Ascending aorta (tissue), 2 donors: ENCODE results near the gene RPTOR. TPM values are rescaled to one million over a fixed set of nuclear protein-coding genes. Genes with fewer than 3 reads are reported as not detected.

ENCODE experiments used
- DNase-seq, 2 donors: peaks; one replicate each; pipeline ENCODE4 v3.0.0-alpha.2; 2019; ENCODE audit warnings: low spot score in 2 of 2
- H3K27ac ChIP-seq, 2 donors: fragments of 200-600 bp; sonication (generic); one replicate each; pipeline ENCODE4 v1.5.1; 2016 to 2017; ENCODE audit warnings: mild to moderate bottlenecking in 1 of 2
- H3K27me3 ChIP-seq: fragments of 200-600 bp; sonication (generic); one replicate; pipeline ENCODE4 v1.5.1; 2017
- H3K36me3 ChIP-seq, 2 donors: fragments of 200-600 bp; sonication (generic); one replicate each; pipeline ENCODE4 v1.5.1; 2016
- H3K4me1 ChIP-seq, 2 donors: fragments of 200-600 bp; sonication (generic); one replicate each; pipeline ENCODE4 v1.5.1; 2016 to 2017; ENCODE audit warnings: mild to moderate bottlenecking in 1 of 2
- H3K4me3 ChIP-seq, 2 donors: fragments of 200-600 bp; sonication (generic); one replicate each; pipeline ENCODE4 v1.5.1; 2016 to 2017; ENCODE audit warnings: mild to moderate bottlenecking in 1 of 2
- H3K9me3 ChIP-seq, 2 donors: fragments of 200-600 bp; sonication (generic); one replicate each; pipeline ENCODE4 v1.5.1; 2016
- intact Hi-C: fragments of 100-400 bp; cut with DNase I; formaldehyde crosslinking; loops from one replicate; pipeline ENCODE4 v1.15.1; 2023
- total RNA-seq: library from RNA; depleted of rRNA; stranded (reverse); fragments of >200 nt; gene quantifications from one replicate; pipeline ENCODE4 v1.1.0, GENCODE V29; 2016
- TF ChIP-seq, protein P1 (sequence below), 3 experiments: fragments of 200-600 bp in 2 of 3; fragments of 450-650 bp in 1 of 3; sonication (generic) in 2 of 3; IDR thresholded peaks; one replicate each; pipeline ENCODE4 v1.5.1; 2016 to 2019; ENCODE audit warnings: antibody characterized with exemption in 3 of 3, mild to moderate bottlenecking in 1 of 3, moderate library complexity in 1 of 3

RPTOR gene
- total RNA-seq, 1 donor from 2014 or later, result 36.1 TPM

DNA sequence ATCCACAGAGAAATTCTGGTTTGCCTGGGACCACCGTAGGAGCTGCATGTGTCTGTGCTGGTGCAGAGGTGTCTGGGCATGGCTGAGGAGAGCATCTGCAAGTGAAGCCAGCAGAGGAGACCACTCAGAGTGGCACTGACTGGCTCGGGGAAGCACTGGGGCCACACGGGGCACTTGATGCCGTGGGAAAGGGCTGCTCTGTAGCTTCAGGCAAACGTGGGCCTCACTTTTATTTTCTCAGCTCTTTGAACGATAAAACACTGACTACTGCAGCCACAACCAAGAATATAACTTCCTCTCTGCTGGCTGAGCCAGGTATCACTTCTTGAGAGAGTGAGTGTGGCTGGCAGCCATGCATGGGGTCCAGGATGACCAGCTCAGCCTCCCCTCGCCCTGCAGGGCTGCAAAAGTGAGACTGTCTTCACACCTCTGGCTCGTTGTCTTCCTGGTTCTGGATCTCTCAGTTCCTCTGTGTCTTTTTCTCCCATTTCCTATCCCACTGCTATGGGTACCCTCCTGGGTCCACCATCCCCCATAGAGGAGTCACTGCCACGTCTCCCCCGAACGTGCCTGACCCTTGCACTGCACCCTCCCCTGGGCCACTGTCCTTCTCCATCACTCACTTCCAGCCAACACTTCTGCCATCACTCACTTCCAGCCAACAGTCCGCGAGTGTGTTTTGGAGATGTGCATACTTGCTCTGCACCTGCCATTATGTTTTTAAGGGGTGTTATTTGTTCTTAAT lies 245.6 kb downstream of the RPTOR start:
- H3K27ac ChIP-seq, result no peak overlapping the region
- H3K9me3 ChIP-seq, result no peaks in the 10 kb centered on the region
- intact Hi-C loops, result loop anchor here (5.0 kb wide), 1 partner anchor 37 kb away; no protein-coding TSS in a partner anchor
- peaks cover 11 to 29% of the 10 kb centered on the region in 2 donors for H3K4me1 ChIP-seq
- TF ChIP-seq, protein P1, sequence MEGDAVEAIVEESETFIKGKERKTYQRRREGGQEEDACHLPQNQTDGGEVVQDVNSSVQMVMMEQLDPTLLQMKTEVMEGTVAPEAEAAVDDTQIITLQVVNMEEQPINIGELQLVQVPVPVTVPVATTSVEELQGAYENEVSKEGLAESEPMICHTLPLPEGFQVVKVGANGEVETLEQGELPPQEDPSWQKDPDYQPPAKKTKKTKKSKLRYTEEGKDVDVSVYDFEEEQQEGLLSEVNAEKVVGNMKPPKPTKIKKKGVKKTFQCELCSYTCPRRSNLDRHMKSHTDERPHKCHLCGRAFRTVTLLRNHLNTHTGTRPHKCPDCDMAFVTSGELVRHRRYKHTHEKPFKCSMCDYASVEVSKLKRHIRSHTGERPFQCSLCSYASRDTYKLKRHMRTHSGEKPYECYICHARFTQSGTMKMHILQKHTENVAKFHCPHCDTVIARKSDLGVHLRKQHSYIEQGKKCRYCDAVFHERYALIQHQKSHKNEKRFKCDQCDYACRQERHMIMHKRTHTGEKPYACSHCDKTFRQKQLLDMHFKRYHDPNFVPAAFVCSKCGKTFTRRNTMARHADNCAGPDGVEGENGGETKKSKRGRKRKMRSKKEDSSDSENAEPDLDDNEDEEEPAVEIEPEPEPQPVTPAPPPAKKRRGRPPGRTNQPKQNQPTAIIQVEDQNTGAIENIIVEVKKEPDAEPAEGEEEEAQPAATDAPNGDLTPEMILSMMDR (IDR thresholded peaks at IDR 0.05), result no peak
- no peak overlapping the region for H3K4me3 ChIP-seq
- H3K27me3 ChIP-seq, result no peaks in the 10 kb centered on the region
- no peaks in the 10 kb centered on the region for H3K36me3 ChIP-seq
- no peak for DNase-seq

DNA sequence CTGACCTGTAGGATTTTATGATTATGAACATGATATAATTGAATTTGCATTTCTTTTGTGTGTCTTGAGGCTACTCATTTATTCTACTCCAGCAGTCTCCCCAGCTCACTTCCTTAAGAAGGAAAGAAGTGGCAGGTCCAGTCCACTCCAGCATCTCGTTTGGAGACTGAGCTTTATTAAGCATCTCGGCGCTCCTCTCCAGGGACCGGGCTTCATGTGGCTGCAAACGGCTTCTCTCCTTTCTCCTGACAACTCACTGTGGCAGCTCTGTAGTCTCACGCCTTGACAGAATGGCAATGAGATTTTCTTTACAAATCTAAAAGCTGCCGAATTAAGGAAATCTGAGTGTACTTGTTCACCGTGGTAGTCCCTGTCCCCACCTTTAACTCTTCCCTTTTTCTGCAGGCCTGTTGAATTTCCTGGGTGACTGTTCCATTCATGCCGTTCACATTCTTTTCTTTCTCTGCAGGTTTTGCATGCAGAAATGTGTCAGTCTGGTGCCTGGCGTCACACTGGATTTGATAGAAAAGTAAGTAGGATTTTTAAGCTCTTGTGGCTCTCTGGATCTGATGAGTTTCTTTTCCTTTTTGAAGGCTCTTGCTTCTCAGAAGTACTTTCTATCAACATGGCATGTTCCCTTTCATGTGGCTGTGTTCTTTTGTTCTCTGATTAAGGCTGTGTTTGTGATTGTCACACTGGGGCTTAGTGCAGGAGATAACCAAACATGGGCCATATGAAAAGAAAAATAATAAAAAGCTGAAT lies 246.5 kb downstream of the RPTOR start:
- intact Hi-C loops, result loop anchor here (5.0 kb wide), 1 partner anchor 36 kb away; no protein-coding TSS in a partner anchor

DNA sequence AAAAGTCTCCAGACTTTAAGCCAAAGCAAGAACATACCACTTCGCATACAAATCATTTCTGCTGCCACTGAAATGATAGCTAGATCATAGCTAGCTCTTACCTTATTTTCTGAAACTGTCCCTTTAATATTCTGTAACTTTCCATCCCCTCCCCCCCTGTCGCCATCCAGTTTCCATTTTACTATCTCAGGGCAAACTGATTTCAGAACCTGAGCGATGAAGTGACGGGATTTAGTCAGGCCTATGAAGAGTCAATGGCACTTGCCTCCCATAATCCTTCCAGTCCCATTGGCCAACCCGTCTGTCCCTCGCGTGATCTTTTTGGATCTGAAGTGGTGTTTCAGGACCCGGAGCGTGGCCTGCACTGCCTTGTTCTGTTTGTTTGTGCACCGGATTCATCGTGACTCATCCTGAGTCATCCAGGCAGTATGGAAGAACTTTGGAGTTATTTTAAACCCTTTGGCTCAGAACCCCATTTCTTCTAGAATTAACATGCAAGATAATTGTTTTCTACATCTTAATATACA lies 247.2 kb downstream of the RPTOR start:
- no peaks in the 10 kb centered on the region for H3K36me3 ChIP-seq
- H3K4me3 ChIP-seq, result no peak overlapping the region
- DNase-seq, result peak; percentile 50 to 90
- TF ChIP-seq, protein P1 (IDR thresholded peaks at IDR 0.05), result no peak
- peaks cover 11 to 29% of the 10 kb centered on the region in 2 donors for H3K4me1 ChIP-seq
- H3K27me3 ChIP-seq, result no peaks in the 10 kb centered on the region
- peak overlapping the region in 1 of 2 donors; percentile 79 for H3K27ac ChIP-seq
- intact Hi-C loops, result loop anchor here (5.0 kb wide), 1 partner anchor 35 kb away; no protein-coding TSS in a partner anchor
- no peaks in the 10 kb centered on the region for H3K9me3 ChIP-seq

More for the DNA sequence above, 246.5 kb downstream of the RPTOR start:
- no peaks in the 10 kb centered on the region for H3K27me3 ChIP-seq
- peaks cover 11 to 29% of the 10 kb centered on the region in 2 donors for H3K4me1 ChIP-seq
- no peaks in the 10 kb centered on the region for H3K9me3 ChIP-seq
- DNase-seq, result no peak
- peak overlapping the region in 1 of 2 donors; percentile 9 for H3K27ac ChIP-seq
- H3K36me3 ChIP-seq, result no peaks in the 10 kb centered on the region
- H3K4me3 ChIP-seq, result no peak overlapping the region
- TF ChIP-seq, protein P1 (IDR thresholded peaks at IDR 0.05), result no peak

DNA sequence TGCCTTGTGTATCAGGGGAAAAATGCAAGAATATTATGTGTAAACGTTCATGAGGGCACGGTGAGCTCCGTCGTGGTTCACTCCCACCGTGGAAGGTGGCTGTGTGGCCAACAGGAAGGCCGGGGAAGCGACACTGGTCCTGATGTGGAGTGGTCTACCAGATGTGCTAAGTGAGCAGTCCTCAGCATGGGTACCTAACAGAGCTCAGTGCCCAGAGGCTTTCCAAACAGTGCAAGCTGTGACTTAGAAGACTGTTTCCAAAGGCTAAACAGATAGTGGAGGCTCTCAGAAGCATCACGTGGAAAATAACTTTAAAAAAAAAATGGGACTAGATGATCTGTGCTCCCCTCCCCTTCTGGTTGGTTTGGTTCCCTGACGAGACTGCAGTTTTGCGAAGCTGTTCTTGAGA lies 247.7 kb downstream of the RPTOR start:
- intact Hi-C loops, result loop anchor here (5.0 kb wide), 1 partner anchor 35 kb away; no protein-coding TSS in a partner anchor
- peaks cover 11 to 29% of the 10 kb centered on the region in 2 donors for H3K4me1 ChIP-seq
- H3K9me3 ChIP-seq, result no peaks in the 10 kb centered on the region
- H3K27me3 ChIP-seq, result no peaks in the 10 kb centered on the region
- H3K27ac ChIP-seq, result peak overlapping the region; percentile 53 to 79
- H3K36me3 ChIP-seq, result no peaks in the 10 kb centered on the region
- no peak for DNase-seq
- TF ChIP-seq, protein P1 (IDR thresholded peaks at IDR 0.05), result no peak
- peak overlapping the region in 1 of 2 donors; percentile 11 for H3K4me3 ChIP-seq

DNA sequence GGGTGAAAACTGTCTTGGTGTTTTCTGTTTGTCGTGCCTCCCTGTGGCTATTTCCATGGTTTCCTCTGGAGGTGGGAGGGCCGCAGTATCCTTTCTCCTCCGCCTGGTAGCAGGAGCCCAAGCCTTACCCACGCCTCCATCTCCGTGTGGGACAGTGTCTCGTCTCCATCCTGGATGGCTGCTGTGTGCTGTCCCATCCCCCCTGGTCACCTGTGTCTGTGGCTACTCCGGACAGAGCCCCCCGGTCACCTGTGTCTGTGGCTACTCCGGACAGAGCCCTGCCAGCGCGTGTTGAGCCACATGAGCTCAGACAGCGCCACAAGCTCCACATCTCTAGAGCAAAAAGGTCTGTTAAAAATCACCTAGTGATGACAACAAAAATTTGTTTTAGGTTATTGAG lies 248.8 kb downstream of the RPTOR start:
- DNase-seq, result no peak
- no peaks in the 10 kb centered on the region for H3K36me3 ChIP-seq
- TF ChIP-seq, protein P1 (IDR thresholded peaks at IDR 0.05), result no peak
- intact Hi-C loops, result loop anchor here (5.0 kb wide), 1 partner anchor 34 kb away; no protein-coding TSS in a partner anchor
- no peaks in the 10 kb centered on the region for H3K9me3 ChIP-seq
- no peak overlapping the region for H3K4me3 ChIP-seq
- H3K27ac ChIP-seq, result no peak overlapping the region
- peaks cover 11 to 29% of the 10 kb centered on the region in 2 donors for H3K4me1 ChIP-seq
- H3K27me3 ChIP-seq, result no peaks in the 10 kb centered on the region
